HG02678 (cell line): ENCODE measurements around the gene TENM4.
"Not testable (repeated sequence)": the region's sequence is repeated elsewhere in the genome, so short reads cannot be mapped to it uniquely, and the experiment has no call there.

Experiments used
- ATAC-seq: cut with Tn5 transposase; IDR thresholded peaks from one replicate; pipeline ENCODE4 v1.9.1; 2021; ENCODE audit warnings: mild to moderate bottlenecking, moderate library complexity; ENCODE audit not compliant: unreplicated experiment

TENM4 gene

GRCh38 chr11:78991681-78992080, 449.1 kb downstream of the TENM4 start:
- no peak for ATAC-seq

- ATAC-seq: no peak
These were observed 450.6 kb downstream of the TENM4 start for GRCh38 chr11:78990261-78990660.

DNA sequence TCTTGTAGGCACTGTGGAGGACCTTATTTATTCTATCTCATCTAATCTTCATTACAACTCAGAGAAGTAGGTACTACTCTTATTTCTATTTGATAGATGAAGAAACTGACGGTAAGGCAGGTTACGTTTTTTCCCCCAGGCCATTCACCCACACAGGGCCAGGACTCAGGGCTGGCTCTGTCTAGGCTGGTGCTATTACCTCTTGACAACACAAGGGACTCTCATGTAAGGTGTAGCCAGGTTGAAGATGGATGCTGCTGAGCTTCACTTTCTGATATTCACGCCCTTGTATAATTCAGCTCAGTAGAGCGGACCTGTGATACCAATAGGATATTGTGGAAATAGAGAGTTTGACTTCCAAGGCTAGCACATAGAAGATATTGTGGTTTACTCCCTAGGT, 453.1 kb downstream of the TENM4 start:
- ATAC-seq: no peak

GRCh38 chr11:78986305-78986704, 454.5 kb downstream of the TENM4 start:
- ATAC-seq: no peak

GRCh38 chr11:78985663-78986062, 455.2 kb downstream of the TENM4 start:
- no peak for ATAC-seq

- no peak for ATAC-seq
These were observed 458.4 kb downstream of the TENM4 start for GRCh38 chr11:78982473-78982872.

- ATAC-seq: no peak
These were observed 459.7 kb downstream of the TENM4 start for GRCh38 chr11:78981153-78981552.

- no peak for ATAC-seq
These were observed 462.0 kb downstream of the TENM4 start for GRCh38 chr11:78978831-78979230.

DNA sequence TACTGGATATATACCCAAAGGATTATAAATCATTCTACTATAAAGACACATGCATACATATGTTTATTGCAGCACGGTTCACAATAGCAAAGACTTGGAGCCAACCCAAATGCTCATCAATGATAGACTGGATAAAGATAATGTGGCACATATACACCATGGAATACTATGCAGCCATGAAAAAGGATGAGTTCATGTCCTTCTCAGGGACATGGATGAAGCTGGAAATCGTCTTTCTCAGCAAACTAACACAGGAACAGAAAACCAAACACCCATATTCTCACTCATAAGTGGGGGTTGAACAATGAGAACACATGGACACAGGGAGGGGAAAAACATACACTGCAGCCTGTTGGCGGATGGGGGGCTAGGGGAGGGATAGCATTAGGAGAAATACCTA, 463.0 kb downstream of the TENM4 start:
- not testable (repeated sequence) for ATAC-seq

DNA sequence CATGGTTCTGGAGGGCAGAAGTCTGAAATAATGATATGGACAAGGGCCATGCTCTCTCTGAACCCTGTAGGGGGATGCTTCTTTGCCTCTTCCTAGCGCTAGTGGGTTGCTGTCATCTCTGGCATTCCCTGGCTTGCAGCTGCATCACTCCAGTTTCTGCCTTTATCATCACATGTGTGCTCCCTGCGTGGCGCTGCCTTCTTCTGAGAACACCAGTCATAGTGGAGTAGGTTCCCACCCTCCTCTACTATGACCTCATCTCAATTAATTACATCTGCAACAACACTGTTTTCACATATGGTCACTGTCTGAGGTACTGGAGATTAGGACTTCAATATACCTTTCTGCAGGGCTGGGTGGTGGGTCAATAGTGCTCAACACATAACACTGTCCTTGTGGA, 463.8 kb downstream of the TENM4 start:
- ATAC-seq: no peak

GRCh38 chr11:78975081-78975480, 465.7 kb downstream of the TENM4 start:
- no peak for ATAC-seq

DNA sequence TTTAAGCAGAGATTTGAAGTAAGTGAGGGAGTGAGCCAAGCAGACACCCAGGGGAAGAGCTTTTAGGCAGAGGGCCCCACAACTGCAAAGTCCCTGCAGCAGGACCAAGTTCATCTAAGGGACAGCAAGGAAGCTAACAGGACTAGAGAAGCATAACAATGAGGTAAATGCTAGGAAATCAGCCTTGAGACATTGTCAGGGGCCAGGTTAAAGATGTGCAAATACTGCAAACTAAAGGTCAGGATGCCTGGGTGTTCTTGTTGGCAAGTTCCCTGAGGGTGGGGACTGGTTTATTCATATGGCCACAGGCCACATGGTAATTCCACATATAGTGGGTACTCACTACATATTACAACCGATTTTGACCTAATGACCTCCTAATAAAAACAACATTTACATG, 467.0 kb downstream of the TENM4 start:
- ATAC-seq: no peak

GRCh38 chr11:78972590-78972989, 468.2 kb downstream of the TENM4 start:
- no peak for ATAC-seq

GRCh38 chr11:78972177-78972576, 468.7 kb downstream of the TENM4 start:
- no peak for ATAC-seq

DNA sequence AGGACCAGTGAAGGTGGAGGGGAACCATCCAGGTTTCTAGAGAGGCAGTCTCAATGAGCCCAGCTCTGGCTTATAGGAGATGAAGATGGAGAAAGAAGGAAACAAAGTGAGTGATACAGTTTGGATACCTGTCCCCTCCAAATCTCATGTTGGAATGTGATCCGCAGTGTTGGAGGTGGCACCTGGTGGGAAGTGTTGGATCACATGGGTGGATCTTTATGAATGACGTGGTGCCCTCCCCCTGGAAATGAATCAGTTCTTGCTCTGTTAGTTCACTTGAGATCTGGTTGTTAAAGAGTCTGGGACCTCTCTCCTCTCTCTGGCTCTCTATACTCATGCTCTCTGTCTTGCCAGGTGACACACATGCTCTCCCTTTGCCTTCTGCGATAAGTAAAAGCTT, 473.0 kb downstream of the TENM4 start:
- no peak for ATAC-seq

GRCh38 chr11:78965432-78965831, 475.4 kb downstream of the TENM4 start:
- no peak for ATAC-seq

- ATAC-seq: no peak
These were observed 478.7 kb downstream of the TENM4 start for GRCh38 chr11:78961937-78962701.

- no peak for ATAC-seq
These were observed 479.6 kb downstream of the TENM4 start for GRCh38 chr11:78961247-78961646.

DNA sequence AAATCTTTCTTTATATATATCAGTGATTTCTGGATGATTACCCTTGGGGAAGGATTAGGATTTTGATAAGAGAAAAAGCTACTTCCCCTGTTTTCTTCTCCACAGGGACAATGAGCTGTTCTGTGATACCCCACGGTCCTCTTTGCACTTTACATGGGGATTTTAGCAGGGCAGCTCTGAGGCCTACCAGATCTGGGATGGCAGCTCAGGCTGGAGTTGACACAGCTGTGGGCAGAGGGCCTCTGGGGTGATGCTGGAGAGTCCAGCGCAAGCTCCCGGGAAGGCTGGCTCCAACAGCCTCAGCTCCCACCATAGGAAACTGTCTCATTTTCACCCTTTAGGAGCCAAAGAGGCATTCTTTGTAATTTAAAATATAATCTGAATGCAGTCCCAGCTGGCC, 482.4 kb downstream of the TENM4 start:
- no peak for ATAC-seq

DNA sequence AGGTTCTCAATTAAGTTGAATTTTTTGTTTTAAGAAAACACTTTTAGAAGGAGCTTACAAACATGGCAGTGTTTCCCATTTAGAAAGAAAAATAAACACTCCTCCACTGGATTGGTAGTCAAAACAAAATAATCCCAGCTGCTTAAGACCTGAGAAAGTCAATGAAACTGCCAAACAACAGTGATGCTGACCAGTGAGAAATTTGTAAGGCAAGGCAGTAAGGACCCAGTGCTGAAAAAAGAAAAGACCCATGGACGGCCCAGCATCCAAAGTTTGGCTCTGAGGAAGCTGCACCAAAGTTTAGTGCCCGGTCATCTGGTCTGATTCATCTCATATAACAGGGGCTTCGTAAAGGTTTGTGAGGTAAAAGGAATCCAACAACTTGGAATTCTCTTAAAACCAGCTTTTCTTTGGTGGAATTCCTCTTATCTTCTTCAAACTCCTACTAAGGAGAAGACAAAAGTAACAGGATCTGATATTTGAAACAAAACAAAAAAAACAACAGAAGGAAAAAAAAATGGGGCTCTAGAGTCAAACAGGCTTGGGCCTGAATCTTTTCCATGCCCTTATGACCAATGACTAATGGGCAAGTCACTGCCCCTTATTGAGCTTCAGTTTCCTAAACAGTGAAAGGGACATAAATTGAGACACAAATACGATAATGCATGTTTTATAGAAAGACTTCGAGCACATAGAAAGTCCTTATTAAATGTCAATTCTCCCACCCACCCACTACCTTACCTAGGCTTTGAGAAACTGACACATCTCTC, 483.2 kb downstream of the TENM4 start:
- no peak for ATAC-seq

DNA sequence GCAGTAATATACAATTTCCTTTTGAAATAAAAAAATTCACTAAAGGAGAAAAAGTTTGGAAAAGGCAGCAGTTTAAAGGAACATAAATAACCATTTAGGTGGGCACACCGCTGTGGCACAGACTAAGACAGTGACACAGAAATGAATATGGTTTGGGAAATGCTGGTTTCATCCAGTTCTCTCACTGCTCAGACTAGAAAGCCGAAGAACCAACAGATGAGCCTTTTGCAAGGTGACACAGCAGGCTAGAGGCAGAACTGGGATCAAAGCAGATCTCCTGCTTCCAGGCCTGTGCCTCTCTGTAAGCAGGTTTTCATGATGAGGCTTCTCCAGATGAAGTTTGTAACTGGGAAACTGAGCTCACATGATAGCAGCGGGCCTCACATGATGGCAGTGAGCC, 486.1 kb downstream of the TENM4 start:
- ATAC-seq: no peak

- no peak for ATAC-seq
These were observed 486.6 kb downstream of the TENM4 start for GRCh38 chr11:78954261-78954660.
